SK-N-SH treated with all-trans-retinoic acid at 6 μM for 48 hours (cell line): ENCODE results near the gene BARX2.

Source experiments
- CREB5 ChIP-seq: fragments of 250-450 bp; sonication (Bioruptor Pico); IDR thresholded peaks from 2 replicates; pipeline ENCODE4 v1.5.1; 2020; ENCODE audit warnings: low read depth, mild to moderate bottlenecking, moderate library complexity
- ISL1 ChIP-seq: fragments of 250-450 bp; sonication (Bioruptor Pico); IDR thresholded peaks from 2 replicates; pipeline ENCODE4 v2.1.2; 2022; ENCODE audit warnings: mild to moderate bottlenecking, moderate library complexity
- PPARA ChIP-seq: fragments of 250-450 bp; sonication (Bioruptor Pico); IDR thresholded peaks from 2 replicates; pipeline ENCODE4 v1.5.0; 2020; ENCODE audit warnings: mild to moderate bottlenecking, borderline replicate concordance
- SNAI2 ChIP-seq: fragments of 250-450 bp; sonication (Bioruptor Pico); IDR thresholded peaks from 2 replicates; pipeline ENCODE4 v1.5.0; 2020; ENCODE audit warnings: mild to moderate bottlenecking, moderate library complexity
- ZNF565 ChIP-seq: fragments of 450-650 bp; formaldehyde crosslinking; conservative IDR thresholded peaks from 2 replicates; pipeline ENCODE4 v1.5.0; 2020; ENCODE audit warnings: low read depth, mild to moderate bottlenecking, moderate library complexity
- ZNF8 ChIP-seq: fragments of 450-650 bp; formaldehyde crosslinking; IDR thresholded peaks from 2 replicates; pipeline ENCODE4 v1.5.0; 2020; ENCODE audit warnings: mild to moderate bottlenecking, moderate library complexity
- TF ChIP-seq, protein P1 (sequence below): fragments of 250-450 bp; sonication (Bioruptor Pico); IDR thresholded peaks from 2 replicates; pipeline ENCODE4 v1.8.0; 2020; ENCODE audit warnings: mild to moderate bottlenecking, moderate library complexity, borderline replicate concordance

DNA sequence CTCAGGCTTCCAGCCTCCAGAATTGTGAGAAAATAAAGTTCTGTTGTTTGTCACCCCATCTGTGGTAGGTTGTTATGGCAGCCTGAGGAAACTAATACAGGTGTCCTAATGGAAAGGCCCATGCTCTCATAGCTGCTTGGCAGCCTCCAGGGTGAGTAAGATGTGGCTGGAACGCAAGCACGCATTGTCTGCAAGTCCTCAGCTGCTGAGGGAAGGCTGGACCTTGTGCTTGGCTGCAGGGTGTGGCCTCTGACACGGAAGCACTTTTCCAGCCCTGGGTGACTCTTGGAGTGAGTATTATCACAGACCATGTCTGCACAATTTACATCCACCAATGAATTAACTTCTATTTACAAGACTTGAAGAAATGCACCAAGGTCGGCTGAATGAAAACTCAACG lies 44.4 kb upstream of the BARX2 start:
- TF ChIP-seq CREB5 (CRISPR knock-in tag) (no peak), ZNF8 (no peak), ZNF565 (CRISPR knock-in tag) (no peak), SNAI2 (CRISPR knock-in tag) (no peak), ISL1 (no peak), PPARA (no peak)
- TF ChIP-seq, protein P1, sequence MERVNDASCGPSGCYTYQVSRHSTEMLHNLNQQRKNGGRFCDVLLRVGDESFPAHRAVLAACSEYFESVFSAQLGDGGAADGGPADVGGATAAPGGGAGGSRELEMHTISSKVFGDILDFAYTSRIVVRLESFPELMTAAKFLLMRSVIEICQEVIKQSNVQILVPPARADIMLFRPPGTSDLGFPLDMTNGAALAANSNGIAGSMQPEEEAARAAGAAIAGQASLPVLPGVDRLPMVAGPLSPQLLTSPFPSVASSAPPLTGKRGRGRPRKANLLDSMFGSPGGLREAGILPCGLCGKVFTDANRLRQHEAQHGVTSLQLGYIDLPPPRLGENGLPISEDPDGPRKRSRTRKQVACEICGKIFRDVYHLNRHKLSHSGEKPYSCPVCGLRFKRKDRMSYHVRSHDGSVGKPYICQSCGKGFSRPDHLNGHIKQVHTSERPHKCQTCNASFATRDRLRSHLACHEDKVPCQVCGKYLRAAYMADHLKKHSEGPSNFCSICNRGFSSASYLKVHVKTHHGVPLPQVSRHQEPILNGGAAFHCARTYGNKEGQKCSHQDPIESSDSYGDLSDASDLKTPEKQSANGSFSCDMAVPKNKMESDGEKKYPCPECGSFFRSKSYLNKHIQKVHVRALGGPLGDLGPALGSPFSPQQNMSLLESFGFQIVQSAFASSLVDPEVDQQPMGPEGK: no peak
